PFSK-1 (cell line): ENCODE data around the gene BTRC.

Source experiments
- POLR2AphosphoS5 ChIP-seq: IDR thresholded peaks from 2 replicates; pipeline ENCODE4 v1.6.1; 2012; ENCODE audit warnings: low read depth, mild to moderate bottlenecking, control low read depth, low read length, moderate library complexity
- REST ChIP-seq, 2 experiments: IDR thresholded peaks; 2 replicates each; pipeline versions ENCODE4 v1.6.1 to v1.8.0; 2011 to 2012; ENCODE audit warnings: low read depth in 2 of 2, low read length in 2 of 2, control low read depth in 1 of 2, inconsistent platforms in 1 of 2, mild to moderate bottlenecking in 1 of 2, moderate library complexity in 1 of 2; ENCODE audit not compliant: insufficient read depth in 1 of 2

- TF ChIP-seq POLR2AphosphoS5 (no peak), REST (IDR thresholded peaks at IDR 0.05; ENCODE audit: insufficient read depth in 1 of 2, low read depth in 2 of 2, low read length in 2 of 2) (no peak)
Observed at GRCh38 chr10:101535949-101536348, 182.0 kb downstream of the BTRC start.
